HG02759 (cell line): ENCODE results near the gene ANTXR2.

ENCODE experiments used
- ATAC-seq: cut with Tn5 transposase; IDR thresholded peaks from one replicate; pipeline ENCODE4 v1.9.1; 2021; ENCODE audit warnings: mild to moderate bottlenecking, moderate library complexity; ENCODE audit not compliant: unreplicated experiment

ANTXR2 gene

GRCh38 chr4:80092847-80093246 is 19.8 kb upstream of the ANTXR2 start:
- ATAC-seq = no peak

GRCh38 chr4:80092088-80092487 is 19.1 kb upstream of the ANTXR2 start:
- ATAC-seq = no peak

GRCh38 chr4:80091688-80092087 is 18.7 kb upstream of the ANTXR2 start:
- ATAC-seq = no peak

GRCh38 chr4:80091184-80091583 is 18.2 kb upstream of the ANTXR2 start:
- no peak for ATAC-seq

- ATAC-seq = no peak
Measured at GRCh38 chr4:80090090-80090489, 17.1 kb upstream of the ANTXR2 start.

GRCh38 chr4:80088471-80088870 is 15.4 kb upstream of the ANTXR2 start:
- ATAC-seq = no peak

GRCh38 chr4:80086296-80086695 is 13.3 kb upstream of the ANTXR2 start:
- no peak for ATAC-seq

- ATAC-seq = no peak
Measured at GRCh38 chr4:80085081-80085480, 12.1 kb upstream of the ANTXR2 start.

- ATAC-seq = no peak
Measured at GRCh38 chr4:80082693-80083092, 9.7 kb upstream of the ANTXR2 start.

GRCh38 chr4:80081566-80081965 is 8.5 kb upstream of the ANTXR2 start:
- no peak for ATAC-seq

- no peak for ATAC-seq
Measured at GRCh38 chr4:80079255-80079923, 6.4 kb upstream of the ANTXR2 start.

GRCh38 chr4:80078346-80079092 is 5.5 kb upstream of the ANTXR2 start:
- ATAC-seq = no peak

- ATAC-seq = no peak
Measured at GRCh38 chr4:80077639-80078038, 4.6 kb upstream of the ANTXR2 start.

GRCh38 chr4:80076681-80077080 is 3.7 kb upstream of the ANTXR2 start:
- ATAC-seq = no peak

GRCh38 chr4:80075995-80076675 is 3.1 kb upstream of the ANTXR2 start:
- ATAC-seq = no peak

- ATAC-seq = no peak
Measured at GRCh38 chr4:80074651-80075050, 1.6 kb upstream of the ANTXR2 start.

- ATAC-seq = no peak
Measured at GRCh38 chr4:80074069-80074468, 1.0 kb upstream of the ANTXR2 start.

- peak; percentile 51 for ATAC-seq
Measured at GRCh38 chr4:80073473-80074008, 512 bp upstream of the ANTXR2 start.

- ATAC-seq = peak; percentile 28
Measured at GRCh38 chr4:80072228-80072743, 743 bp downstream of the ANTXR2 start.

GRCh38 chr4:80071604-80072227 is 1.3 kb downstream of the ANTXR2 start:
- peak; percentile 23 for ATAC-seq
